OCI-LY3 (cell line): ENCODE data around the gene PTS.
"Not testable (repeated sequence)": the region's sequence is repeated elsewhere in the genome, so short reads cannot be mapped to it uniquely, and the experiment has no call there.

Experiments
- H2AFZ ChIP-seq: fragments of 200-600, 300-600 bp; shearing (Covaris generic); 2 replicates; pipeline ENCODE4 v1.6.0; 2014; ENCODE audit warnings: antibody characterized with exemption, low read depth, low read length
- H3K27ac ChIP-seq: fragments of 200-600, 300-600 bp; sonication (generic); 2 replicates; pipeline ENCODE4 v1.5.1; 2014; ENCODE audit warnings: mild to moderate bottlenecking, low read length, moderate library complexity, mixed read lengths
- H3K27me3 ChIP-seq: fragments of 200-600, 300-600 bp; sonication (generic); 2 replicates; pipeline ENCODE4 v1.6.1; 2014; ENCODE audit warnings: low read depth, low read length, mixed read lengths
- H3K36me3 ChIP-seq: fragments of 200-600, 300-600 bp; sonication (generic); replicated peaks from 2 replicates; pipeline ENCODE3; 2014; ENCODE audit warnings: low read depth, low read length, mixed read lengths
- H3K4me1 ChIP-seq: fragments of 300-600, 200-600 bp; sonication (generic); 2 replicates; pipeline ENCODE4 v1.6.1; 2014; ENCODE audit warnings: low read length, mixed read lengths
- H3K4me2 ChIP-seq: fragments of 200-600, 300-600 bp; sonication (generic); 2 replicates; pipeline ENCODE4 v1.6.1; 2014; ENCODE audit warnings: low read length, mixed read lengths
- H3K4me3 ChIP-seq: fragments of 300-600, 200-600 bp; sonication (generic); 2 replicates; pipeline ENCODE4 v1.5.1; 2014; ENCODE audit warnings: antibody characterized with exemption, mild to moderate bottlenecking, low read length, moderate library complexity
- H3K79me2 ChIP-seq: fragments of 300-600, 200-600 bp; shearing (Covaris generic); 2 replicates; pipeline ENCODE4 v1.6.1; 2014; ENCODE audit warnings: mild to moderate bottlenecking, low read length, mixed read lengths
- H3K9ac ChIP-seq: fragments of 300-600, 200-600 bp; shearing (Covaris generic); 2 replicates; pipeline ENCODE4 v1.6.0; 2014; ENCODE audit warnings: mild to moderate bottlenecking, low read length, moderate library complexity
- H3K9me3 ChIP-seq: fragments of 200-600, 300-600 bp; shearing (Covaris generic); 2 replicates; pipeline ENCODE4 v1.6.1; 2014; ENCODE audit warnings: low read length, mixed read lengths; ENCODE audit not compliant: insufficient read depth
- H4K20me1 ChIP-seq: fragments of 200-600, 300-600 bp; sonication (generic); 2 replicates; pipeline ENCODE4 v1.6.1; 2016; ENCODE audit warnings: low read length, mixed read lengths; ENCODE audit not compliant: insufficient read depth
- EZH2phosphoT487 ChIP-seq: fragments of 200-600 bp; shearing (Covaris generic); IDR thresholded peaks from 2 replicates; pipeline ENCODE4 v1.6.1; 2018; ENCODE audit warnings: antibody characterized with exemption, mixed run types, low read depth
- TF ChIP-seq, protein P1 (sequence below): fragments of 200-600, 300-600 bp; sonication (generic); IDR thresholded peaks from 2 replicates; pipeline ENCODE4 v1.5.1; 2014; ENCODE audit warnings: antibody characterized with exemption, low read length, low read depth

Gene PTS

DNA sequence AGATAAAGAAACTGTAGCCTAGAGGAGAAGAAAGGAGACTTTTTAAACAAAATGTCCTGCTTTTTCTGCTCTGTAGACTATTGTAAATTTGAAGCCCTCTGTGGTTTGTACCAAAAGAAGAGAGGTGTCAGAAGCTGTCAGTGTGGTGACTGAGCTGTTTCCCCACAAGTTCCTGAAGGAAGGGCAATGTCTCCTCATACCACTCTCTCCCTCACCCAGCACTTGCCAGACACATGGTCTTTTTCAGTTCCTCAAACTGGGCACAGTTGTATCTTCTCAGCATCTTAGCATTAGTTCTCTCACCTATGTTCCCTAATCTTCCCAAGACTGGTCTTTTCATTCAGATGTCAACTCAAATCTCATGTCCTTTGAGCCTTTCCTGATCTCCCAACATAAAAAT lies 46.6 kb upstream of the PTS start:
- H3K36me3 ChIP-seq: no peaks in the 10 kb centered on the region
- H3K27ac ChIP-seq: no peak overlapping the region
- H3K27me3 ChIP-seq: peaks cover 41% of the 10 kb centered on the region
- H3K9me3 ChIP-seq: no peaks in the 10 kb centered on the region
- H3K4me3 ChIP-seq: no peak overlapping the region
- no peak for TF ChIP-seq EZH2phosphoT487
- TF ChIP-seq, protein P1, sequence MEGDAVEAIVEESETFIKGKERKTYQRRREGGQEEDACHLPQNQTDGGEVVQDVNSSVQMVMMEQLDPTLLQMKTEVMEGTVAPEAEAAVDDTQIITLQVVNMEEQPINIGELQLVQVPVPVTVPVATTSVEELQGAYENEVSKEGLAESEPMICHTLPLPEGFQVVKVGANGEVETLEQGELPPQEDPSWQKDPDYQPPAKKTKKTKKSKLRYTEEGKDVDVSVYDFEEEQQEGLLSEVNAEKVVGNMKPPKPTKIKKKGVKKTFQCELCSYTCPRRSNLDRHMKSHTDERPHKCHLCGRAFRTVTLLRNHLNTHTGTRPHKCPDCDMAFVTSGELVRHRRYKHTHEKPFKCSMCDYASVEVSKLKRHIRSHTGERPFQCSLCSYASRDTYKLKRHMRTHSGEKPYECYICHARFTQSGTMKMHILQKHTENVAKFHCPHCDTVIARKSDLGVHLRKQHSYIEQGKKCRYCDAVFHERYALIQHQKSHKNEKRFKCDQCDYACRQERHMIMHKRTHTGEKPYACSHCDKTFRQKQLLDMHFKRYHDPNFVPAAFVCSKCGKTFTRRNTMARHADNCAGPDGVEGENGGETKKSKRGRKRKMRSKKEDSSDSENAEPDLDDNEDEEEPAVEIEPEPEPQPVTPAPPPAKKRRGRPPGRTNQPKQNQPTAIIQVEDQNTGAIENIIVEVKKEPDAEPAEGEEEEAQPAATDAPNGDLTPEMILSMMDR: no peak
- peaks cover 32% of the 10 kb centered on the region for H3K4me1 ChIP-seq
- H3K9ac ChIP-seq: no peak overlapping the region
- no peaks in the 10 kb centered on the region for H4K20me1 ChIP-seq
- H2AFZ ChIP-seq: no peak overlapping the region
- peak overlapping the region; percentile 13 for H3K4me2 ChIP-seq
- no peaks in the 10 kb centered on the region for H3K79me2 ChIP-seq

DNA sequence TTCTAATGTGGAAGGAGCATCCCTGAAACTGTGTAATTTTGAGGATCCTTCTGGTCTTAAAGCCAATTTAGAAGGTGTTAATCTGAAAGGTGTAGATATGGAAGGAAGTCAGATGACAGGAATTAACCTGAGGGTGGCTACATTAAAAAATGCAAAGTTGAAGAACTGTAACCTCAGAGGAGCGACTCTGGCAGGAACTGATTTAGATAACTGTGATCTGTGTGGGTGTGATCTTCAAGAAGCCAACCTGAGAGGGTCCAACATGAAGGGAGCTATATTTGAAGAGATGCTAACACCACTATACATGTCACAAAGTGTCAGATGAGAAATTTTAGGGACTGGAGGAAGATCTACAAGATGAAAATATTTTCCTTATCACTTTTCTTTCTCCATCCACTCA lies 43.4 kb upstream of the PTS start:
- Histone ChIP-seq H3K27ac (no peak overlapping the region), H3K4me2 (no peak overlapping the region), H3K27me3 (peaks cover 11% of the 10 kb centered on the region), H3K9ac (no peak overlapping the region), H3K79me2 (no peaks in the 10 kb centered on the region), H3K36me3 (no peaks in the 10 kb centered on the region), H4K20me1 (no peaks in the 10 kb centered on the region), H3K4me1 (peaks cover 23% of the 10 kb centered on the region), H2AFZ (no peak overlapping the region), H3K9me3 (no peaks in the 10 kb centered on the region), H3K4me3 (no peak overlapping the region)
- TF ChIP-seq, protein P1: no peak
- no peak for TF ChIP-seq EZH2phosphoT487

DNA sequence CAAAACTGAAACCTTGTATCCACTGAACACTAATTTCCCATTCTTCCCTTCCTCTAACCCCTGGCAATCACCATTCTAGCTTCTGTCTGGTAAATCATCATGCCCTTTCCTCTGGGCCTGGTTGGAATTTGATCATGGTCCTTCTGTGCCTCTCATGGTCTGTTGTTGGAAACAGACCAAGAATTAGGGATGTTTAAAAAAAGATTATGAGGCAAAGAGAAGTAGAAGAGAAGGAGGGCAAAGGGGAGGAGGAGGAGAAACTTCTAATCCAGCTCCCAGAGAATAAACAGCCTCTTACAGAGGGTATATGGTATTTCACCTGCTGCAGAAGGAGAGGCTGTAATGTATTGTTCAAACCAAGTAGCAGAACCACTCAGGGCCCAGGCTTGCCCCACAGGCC lies 40.3 kb upstream of the PTS start:
- Histone ChIP-seq H2AFZ (no peak overlapping the region), H4K20me1 (no peaks in the 10 kb centered on the region), H3K9ac (no peak overlapping the region), H3K36me3 (no peaks in the 10 kb centered on the region), H3K4me3 (no peak overlapping the region), H3K79me2 (no peaks in the 10 kb centered on the region), H3K4me2 (no peak overlapping the region), H3K9me3 (no peaks in the 10 kb centered on the region), H3K4me1 (peaks cover 2% of the 10 kb centered on the region; the same call in 1 of the 2 replicates), H3K27me3 (no peaks in the 10 kb centered on the region), H3K27ac (no peak overlapping the region)
- TF ChIP-seq EZH2phosphoT487: no peak
- TF ChIP-seq, protein P1: no peak

DNA sequence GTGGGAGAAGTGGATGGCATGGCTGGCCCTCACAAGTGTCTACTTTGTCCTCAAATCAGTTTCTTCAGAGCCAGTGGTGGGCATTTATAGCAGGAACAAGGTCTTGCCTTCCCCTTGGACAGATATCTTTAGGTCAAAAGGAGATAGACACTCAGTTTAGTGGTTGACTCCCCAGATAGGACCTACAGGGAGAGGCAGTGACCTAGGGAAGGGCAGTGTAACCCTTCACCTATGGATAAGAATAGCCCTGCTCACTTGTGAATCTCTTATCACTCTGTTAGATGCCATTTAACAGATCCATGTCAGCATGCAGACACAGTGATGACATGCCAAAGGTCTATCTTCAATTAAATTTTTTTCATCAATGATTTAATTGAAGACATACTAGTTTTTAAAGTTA lies 39.9 kb upstream of the PTS start:
- Histone ChIP-seq H3K9me3 (no peaks in the 10 kb centered on the region), H3K27me3 (no peaks in the 10 kb centered on the region), H3K4me3 (no peak overlapping the region), H2AFZ (no peak overlapping the region), H3K27ac (no peak overlapping the region), H4K20me1 (no peaks in the 10 kb centered on the region), H3K36me3 (no peaks in the 10 kb centered on the region), H3K9ac (no peak overlapping the region), H3K79me2 (no peaks in the 10 kb centered on the region), H3K4me2 (no peak overlapping the region), H3K4me1 (peaks cover 2% of the 10 kb centered on the region; the same call in 1 of the 2 replicates)
- no peak for TF ChIP-seq EZH2phosphoT487
- TF ChIP-seq, protein P1: no peak

DNA sequence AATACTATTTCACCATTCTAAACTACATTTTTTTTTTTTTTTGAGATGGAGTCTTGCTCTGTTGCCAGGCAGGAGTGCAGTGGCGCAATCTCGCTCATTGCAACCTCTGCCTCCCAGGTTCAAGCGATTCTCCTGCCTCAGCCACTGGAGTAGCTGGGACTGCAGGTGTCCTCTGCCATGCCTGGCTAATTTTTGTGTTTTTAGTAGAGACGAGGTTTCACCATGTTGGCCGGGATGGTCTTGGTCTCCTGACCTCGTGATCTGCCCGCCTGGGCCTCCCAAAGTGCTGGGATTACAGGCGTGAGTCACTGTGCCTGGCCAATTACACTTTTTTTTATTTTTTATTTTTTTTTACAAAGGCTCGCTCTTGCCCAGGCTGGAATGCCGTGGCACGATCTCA lies 31.1 kb upstream of the PTS start:
- not testable (repeated sequence) for H3K4me1 ChIP-seq, H3K79me2 ChIP-seq, H2AFZ ChIP-seq, H3K4me3 ChIP-seq, H3K27ac ChIP-seq, H4K20me1 ChIP-seq, H3K36me3 ChIP-seq, H3K4me2 ChIP-seq, H3K9ac ChIP-seq, H3K9me3 ChIP-seq
- peaks cover 11% of the 10 kb centered on the region; the same call in 1 of the 2 replicates for H3K27me3 ChIP-seq
